GM10248 (cell line): Measurements from ENCODE around the gene ANLN.
"Not testable (repeated sequence)": the region's sequence is repeated elsewhere in the genome, so short reads cannot be mapped to it uniquely, and the experiment has no call there.

Experiments used
- CTCF ChIA-PET: fragments of 300-600 bp; sonication (Branson Sonifier 250); formaldehyde crosslinking; extraction: SDS; loops from one replicate; lab custom pipeline; 2021; ENCODE audit warnings: antibody characterized with exemption; lab: Yijun Ruan, JAX
- POLR2A ChIA-PET: fragments of 350-650 bp; sonication (Branson Sonifier 250); formaldehyde crosslinking; extraction: SDS; loops from one replicate; lab custom pipeline; 2020; ENCODE audit warnings: antibody characterized with exemption; lab: Yijun Ruan, JAX
- DNase-seq: peaks from one replicate; pipeline ENCODE4 v3.0.0; 2012; ENCODE audit errors: extremely low spot score
- CTCF ChIP-seq: IDR thresholded peaks from 2 replicates; pipeline ENCODE4 v1.5.1; 2012; ENCODE audit warnings: mild to moderate bottlenecking, low read depth; ENCODE audit errors: extremely low read depth, missing control alignments, control extremely low read depth

The ANLN gene

GRCh38 chr7:36462551-36463137 is 73.0 kb downstream of the ANLN start:
- DNase-seq, result no peak
- POLR2A ChIA-PET, result no interaction called here
- CTCF ChIA-PET, result interaction anchor here (1.6 kb wide), 1 partner anchor 22 kb away, joined by 4 read pairs; no protein-coding TSS in a partner anchor
- no peak for TF ChIP-seq CTCF

- no peak for TF ChIP-seq CTCF
- no peak for DNase-seq
- POLR2A ChIA-PET, result no interaction called here
- CTCF ChIA-PET, result interaction anchor here (1.0 to 1.3 kb wide), 3 partner anchors 8 to 14 kb away, joined by 3 to 4 read pairs (median 4); no protein-coding TSS in a partner anchor
Measured at GRCh38 chr7:36464271-36464670, 74.6 kb downstream of the ANLN start.

GRCh38 chr7:36466001-36466400 is 76.3 kb downstream of the ANLN start:
- CTCF ChIA-PET, result interaction anchor here (1.5 kb wide), 1 partner anchor 734 kb away, joined by 3 read pairs; no protein-coding TSS in a partner anchor
- DNase-seq, POLR2A ChIA-PET: not testable (repeated sequence)

DNA sequence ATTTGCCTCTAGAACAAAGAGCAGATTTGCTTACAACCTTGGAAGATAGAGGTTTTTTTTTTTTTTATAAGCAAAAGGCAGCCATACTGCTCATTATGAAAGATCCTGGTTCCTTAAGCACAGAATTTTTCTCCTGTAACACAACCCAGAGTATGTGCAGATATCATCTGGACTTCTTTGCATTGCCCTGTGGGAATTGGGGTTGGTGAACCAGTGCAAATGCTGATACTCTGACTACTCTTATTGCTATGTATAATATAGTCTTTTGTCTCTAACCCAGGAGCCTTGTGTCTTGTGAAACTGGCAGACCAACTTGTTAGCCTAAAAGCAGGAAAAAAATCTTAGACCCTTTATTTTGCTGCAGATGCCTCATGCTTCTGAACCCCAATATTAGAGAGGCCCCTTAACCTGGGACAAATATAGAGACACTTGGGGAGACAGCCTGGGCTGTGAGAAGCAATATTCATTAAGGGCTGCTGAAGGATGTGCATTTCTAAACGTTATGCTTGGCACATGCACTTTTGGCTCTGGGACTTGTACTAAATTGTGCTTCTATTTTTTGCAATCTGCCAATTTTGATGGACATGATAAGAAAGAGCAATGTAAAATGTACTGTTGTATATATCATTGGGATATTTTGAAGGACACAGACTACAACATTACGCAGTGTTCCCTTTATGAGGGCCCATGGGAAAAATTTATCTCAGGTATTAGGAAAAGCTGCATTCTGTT is 78.9 kb downstream of the ANLN start:
- no peak for DNase-seq
- CTCF ChIA-PET, result interaction anchor here (1.4 kb wide), 1 partner anchor 19 kb away, joined by 7 read pairs; no protein-coding TSS in a partner anchor
- TF ChIP-seq CTCF, result no peak
- POLR2A ChIA-PET, result no interaction called here

- ChIA-PET CTCF (interaction anchor here (0.7 to 1.4 kb wide), 2 partner anchors 14 to 19 kb away, joined by 3 to 7 read pairs; no protein-coding TSS in a partner anchor), POLR2A (no interaction called here)
- no peak for DNase-seq
- TF ChIP-seq CTCF, result no peak
Measured at GRCh38 chr7:36469236-36469635, 79.6 kb downstream of the ANLN start.

- CTCF ChIA-PET, result interaction anchor here (0.8 to 2.7 kb wide), 9 partner anchors 8 to 729 kb away, joined by 3 to 7 read pairs (median 5); no protein-coding TSS in a partner anchor
- no peak for TF ChIP-seq CTCF
- no peak for DNase-seq
- POLR2A ChIA-PET, result no interaction called here
Measured at GRCh38 chr7:36472141-36472729, 82.6 kb downstream of the ANLN start.
